ENCODE data around the gene PPIE. TPM values are rescaled to one million over a fixed set of nuclear protein-coding genes. Genes with fewer than 3 reads are reported as not detected.

Gene PPIE
- 65.8 and 75.6 TPM in 2 replicates for total RNA-seq (2014; rRNA removed; shearing (Covaris generic))

DNA sequence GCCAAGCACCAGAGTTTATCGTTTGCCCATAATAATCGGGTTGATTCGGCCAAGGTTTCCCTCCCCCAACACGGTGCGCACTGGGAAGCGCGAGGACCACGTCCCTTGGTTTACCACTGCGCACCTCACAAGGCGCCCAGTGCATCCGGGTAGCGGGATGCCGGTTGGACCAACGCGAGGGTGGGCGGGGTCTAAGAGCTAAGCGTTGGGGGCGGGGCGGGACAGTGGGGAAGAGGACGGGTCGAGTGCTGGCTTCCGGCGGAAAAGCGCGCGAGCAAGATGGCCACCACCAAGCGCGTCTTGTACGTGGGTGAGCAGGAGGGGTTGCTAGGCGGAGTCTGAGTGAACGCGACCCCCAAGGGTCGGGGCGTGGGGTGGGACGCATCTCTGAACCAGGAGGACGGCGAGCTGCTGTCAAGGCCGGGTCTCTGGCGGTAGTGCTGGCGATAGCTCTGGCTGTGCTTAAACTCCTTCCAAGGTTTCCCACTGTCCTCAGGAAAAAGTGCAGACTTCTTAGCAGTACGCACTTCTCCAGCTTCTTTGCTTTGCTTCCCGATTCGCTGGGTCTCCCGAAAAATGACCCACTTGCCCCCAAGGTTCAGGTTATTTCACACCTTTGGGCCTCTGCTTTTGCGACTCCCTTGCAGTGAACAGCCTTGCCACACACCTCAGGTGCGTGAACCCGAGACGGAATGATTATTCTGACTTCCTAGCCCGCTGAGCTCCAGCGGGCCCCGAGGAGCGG is at the start of gene PPIE:
Gene PPIE (plus strand): TSS at position 261 of the 745 bp plus-strand sequence. CDS start 19 bp downstream, at position 280.
- peak; percentile 87 for DNase-seq (ENCODE audit: low read depth)

DNA sequence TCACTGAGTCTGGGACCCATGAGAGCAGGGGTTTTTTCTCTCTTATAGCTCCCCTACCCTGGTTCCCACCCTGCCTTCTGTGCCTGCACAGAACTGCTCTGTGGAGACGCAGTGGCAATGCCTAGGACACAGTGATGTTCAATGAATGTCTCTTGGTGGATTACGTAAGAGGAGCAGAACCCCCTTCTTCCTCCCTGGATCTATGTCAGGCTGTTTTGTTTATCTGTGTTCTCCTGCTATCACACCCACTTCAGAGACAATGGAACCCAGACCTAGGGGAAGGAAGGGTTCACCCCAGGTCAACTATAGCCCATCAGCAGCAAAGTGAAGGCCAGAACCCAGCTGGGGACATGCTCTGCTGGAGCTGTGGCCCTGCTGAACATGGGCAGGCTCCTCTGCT is 49.5 kb upstream of the PPIE start:
- DNase-seq (ENCODE audit: low read depth), result no peak

DNA sequence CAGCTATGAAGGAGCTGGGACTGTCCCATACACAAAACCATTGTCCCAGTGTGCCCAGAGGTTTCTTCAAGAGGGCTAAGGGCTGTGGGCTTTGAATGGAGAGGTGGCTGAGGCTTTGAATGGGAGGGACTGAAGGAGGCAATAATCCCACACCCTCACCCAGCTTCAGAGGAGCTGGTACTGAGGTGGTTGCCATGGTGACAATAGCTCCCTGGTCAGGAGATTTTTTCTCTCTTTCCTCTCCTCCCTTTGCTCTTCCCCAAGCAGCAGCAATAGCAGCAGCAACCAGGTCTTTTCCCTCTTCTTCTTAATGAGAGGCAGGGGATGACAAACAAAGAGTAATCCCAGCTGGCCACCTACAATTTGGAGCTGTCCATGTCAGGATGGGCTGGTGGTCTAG is 49.0 kb upstream of the PPIE start:
- no peak for DNase-seq (ENCODE audit: low read depth)

DNA sequence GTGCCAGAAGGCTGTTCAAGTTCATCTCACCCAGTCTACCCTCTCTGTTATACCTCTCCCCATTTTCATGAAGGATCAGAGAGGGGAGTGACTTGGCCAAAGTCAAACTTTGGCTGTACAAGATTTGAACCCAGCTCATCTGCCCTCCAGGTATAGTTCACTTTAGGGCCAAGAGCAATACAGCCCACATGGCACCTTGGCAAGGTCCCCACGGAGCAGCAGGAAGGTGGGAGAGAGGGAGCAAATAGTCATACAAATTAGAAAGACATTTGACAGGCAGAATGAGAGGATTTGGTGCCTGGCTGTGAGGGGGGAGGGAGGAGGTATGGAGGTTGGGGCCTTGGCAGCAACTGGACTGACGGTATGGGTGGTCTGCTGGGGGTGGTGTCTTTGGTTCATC is 48.5 kb upstream of the PPIE start:
- DNase-seq (ENCODE audit: low read depth), result no peak

DNA sequence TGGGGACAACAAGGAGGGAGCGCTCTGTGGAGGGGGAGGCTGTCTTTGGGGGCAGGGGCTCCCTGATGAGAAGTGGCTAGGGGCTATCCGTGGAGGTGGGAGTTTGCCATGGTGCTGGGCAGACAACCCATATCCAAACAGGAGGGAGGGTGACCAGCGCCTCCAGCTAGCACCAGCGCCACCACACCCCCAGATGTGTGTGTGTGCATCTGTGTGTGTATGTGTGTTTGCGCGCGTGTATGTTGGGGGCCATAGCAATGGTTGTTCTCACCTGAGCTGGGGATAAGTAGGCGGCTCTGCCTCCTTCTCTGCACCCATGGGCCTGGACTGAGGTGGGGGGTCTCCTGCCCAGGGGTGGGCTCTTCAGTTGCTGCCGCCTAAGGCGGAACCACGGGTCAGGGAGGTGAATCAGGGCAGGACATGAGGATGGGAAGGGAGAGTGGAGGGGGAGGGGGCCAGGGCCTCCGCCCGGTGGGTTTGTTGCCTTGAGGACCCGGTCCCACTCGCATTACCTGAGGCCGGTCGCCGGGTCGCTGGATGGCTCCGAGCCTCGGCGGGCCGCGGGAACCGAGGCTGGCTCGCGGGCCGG is 47.8 kb upstream of the PPIE start:
- DNase-seq (ENCODE audit: low read depth), result no peak

DNA sequence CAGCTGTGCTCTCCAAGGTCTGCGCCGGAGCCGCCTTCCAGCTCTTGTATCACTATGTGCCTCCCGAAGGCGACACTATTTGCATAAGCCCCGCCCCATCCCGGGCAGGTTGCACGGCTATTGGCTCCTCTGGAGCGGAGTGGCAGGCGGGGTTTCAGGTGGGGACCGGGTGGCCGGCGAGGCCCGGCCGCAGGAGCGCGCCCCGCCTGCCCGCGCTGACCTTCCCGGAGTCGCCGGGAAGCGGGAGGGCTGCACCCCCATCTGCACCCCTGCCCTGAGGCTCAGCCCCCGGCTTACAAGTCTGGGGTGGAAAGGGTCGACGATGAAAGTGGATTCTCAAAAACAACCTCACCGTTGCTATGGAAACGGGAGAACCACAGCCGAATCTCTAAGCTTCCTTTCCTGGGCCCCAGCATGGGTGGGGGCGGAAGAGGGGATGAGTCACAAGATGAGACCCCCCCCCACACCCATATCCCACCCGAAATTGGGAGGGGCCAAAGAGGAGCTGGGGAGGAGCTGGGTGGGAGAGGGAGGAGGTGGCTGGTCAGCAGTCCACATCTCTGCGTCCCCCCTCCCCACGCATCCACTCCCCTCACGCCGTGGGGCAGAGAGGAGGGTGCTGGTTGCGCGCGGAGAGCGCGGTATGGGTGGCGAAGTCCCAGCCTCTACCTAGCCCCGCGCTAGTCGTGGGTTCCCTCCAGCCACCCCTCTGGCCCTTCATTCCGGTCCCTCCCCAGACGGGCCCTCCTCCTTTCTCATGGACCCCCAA is 47.1 kb upstream of the PPIE start, which contains the start of gene HPCAL4:
Gene HPCAL4 (minus strand): TSS at position 51 of the 769 bp plus-strand sequence. CDS start 6,830 bp downstream, outside the sequence.
- peak; percentile 83 for DNase-seq (ENCODE audit: low read depth)

DNA sequence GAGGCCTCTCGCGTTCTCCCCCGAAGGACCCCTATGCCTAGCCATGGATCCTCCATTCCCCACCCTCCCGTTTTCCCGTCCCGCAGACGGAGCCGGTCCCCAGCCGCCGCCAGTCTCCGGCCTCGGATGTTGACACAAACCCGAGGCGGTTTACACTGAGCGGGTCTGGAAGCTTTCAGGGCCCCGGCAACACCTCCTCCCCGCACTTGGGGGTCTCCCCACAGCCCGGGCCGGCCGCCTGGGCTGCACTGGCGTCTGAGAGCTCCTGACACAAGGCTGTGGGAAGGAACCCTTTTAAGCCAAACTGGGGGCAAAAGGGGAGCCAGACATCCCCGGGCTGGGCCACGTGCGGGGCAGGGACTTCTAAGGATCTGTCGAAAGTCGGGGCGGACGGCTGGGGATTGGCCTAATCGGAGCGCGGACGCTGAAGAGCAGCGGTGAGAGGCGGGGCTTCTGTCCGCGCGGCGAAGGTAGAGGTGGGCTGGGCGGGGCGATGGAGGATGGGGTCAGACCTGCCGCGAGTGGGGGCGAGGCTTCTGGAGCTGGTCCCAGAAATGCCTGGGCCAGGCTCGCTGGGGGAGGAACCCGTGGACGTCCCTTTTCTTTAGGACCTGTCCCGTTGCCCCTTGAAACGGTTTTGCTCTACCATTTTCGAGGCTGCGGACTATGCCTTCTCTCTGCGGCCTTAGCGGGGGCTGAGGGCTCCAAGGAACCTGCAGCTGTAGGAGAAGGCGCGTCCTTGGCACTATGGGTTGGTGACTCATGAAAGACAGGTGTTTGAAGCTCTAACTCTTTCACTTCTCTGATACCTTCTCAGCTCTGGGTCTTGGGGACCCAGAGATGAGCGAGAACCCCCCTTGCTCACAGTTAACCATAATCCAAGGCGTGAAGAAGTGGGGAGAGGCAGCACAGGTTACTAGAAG is 46.3 kb upstream of the PPIE start:
- DNase-seq (ENCODE audit: low read depth), result no peak

DNA sequence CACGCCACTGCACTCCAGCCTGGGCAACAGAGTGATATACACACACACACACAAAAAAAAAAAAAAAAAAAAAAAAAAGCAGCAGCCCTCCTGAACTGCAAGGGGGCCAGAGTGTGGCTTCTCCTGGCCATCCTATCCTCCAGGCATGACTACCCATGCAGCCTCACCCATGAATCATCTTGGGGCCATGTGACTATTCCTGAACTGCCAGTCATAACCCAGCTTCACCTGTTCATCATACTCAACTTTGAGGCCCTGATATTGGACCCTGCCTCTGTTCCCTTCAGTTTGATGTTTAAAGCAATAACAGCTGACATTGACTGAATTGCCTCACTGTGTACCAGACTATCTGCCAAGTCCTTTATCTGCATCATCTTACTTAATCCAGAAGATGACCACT is 44.7 kb upstream of the PPIE start:
- DNase-seq (ENCODE audit: low read depth), result no peak

DNA sequence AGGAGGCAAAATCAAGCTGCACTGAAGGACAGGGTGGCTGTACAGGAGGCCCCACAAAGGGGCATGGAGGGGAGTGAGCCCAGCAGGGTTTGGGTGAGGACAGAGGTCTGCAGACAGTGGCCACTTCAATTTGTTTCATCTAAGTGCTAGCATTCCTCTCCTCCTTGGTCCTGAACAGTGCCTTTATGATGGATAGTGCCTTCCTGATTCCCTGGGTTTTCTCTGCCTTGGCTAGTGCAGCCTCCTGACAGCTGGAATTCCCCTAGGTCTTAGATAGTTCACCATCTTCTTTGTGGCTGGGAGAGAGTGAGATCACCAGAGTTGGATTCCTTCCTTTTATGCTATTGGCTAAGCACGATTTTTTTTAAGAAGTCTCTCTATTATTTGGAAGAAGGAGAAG is 43.7 kb upstream of the PPIE start:
- DNase-seq (ENCODE audit: low read depth), result no peak

DNA sequence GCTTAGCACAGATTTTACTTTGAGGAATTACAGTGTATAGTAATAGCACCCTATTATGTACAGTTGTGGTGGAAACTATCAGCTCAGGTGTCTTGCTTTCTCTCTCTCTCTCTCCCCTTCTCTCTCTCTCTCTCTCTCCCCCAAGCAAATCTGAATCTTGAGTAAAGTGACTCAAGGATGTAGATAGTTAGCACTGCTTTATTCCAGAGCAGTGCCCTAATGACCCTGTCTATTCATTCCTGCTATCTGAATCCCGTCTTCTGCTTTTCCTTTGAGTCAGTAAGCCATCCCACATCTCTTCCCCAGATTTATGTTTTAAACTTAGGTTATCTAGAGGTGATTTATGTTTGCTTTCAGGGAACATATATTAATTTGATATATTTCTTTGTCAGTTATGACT is 42.2 kb upstream of the PPIE start:
- DNase-seq (ENCODE audit: low read depth), result no peak

DNA sequence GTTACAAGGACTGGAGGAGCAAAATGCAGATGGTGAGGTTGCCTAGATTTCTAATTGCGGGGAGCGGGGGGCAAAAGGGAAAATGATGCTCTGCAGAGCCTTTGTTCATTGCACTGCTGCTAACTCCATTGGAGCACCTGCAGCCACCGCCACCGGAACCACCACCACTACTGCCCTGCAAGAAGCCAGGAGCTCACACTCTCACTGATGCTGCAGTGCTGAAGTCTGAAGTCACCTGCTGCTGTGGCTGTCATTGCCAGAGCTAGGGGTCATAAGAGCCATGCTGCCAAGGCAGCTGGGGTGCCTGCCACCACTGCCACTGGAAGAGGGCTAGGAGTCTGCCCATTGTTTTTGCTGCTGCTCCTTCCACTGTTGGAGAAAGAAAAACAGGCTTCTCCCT is 40.1 kb upstream of the PPIE start:
- DNase-seq (ENCODE audit: low read depth), result no peak

DNA sequence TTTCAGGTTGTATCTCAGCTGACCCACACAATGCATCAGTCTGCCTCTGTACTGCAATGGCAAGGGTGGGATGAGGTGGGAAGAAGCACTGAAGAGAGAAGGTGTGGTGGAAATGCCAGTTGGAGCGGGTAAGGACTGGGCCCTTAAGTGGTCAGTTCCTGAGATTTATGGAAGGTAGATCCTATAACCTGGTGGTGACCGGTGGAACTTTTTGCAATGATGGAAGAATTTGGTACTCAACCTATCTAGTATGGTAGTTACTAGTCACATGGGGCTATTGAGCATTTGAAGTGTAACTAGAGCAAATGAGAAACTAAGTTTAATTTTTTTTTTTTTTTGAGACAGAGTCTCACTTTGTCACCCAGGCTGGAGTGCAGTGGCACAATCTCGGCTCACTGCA is 39.3 kb upstream of the PPIE start:
- no peak for DNase-seq (ENCODE audit: low read depth)

DNA sequence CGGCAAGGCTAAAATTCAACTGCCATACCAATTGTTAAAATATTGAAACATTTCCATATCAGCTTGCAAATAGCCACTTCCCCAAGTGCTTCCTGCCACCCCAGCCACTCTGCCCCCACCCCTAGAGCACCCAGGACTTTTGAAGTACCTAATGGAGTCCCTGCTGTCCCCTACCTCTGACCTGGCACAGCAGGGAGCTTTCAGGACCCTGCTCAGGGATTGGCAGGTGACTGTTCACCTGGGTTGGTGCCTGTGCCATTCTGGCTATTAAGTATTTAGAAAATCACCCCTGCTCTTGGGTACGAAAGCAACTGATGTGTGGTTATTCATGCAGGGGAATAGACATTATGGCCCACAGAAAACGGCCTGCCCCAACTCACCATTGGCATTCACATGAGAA is 38.3 kb upstream of the PPIE start:
- DNase-seq (ENCODE audit: low read depth), result no peak

DNA sequence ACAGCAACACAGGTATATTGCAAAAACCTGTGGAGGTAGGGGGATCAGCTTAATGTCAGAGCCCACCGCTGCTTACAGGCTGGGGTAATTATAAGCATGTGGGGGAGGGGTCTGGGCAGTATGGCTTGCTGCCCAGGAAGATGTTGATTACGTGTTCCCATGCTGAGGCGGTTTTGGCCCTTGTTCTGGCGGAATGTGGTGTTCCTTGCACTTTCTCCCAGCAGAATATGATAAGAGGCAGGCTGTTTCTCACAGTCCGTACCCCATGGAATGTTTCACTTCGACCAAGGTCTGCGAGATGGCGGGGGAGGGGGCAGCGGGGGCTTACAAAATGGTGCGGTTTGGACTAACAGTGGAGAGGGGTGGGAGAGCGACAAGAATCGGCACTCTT is 37.6 kb upstream of the PPIE start:
- no peak for DNase-seq (ENCODE audit: low read depth)

DNA sequence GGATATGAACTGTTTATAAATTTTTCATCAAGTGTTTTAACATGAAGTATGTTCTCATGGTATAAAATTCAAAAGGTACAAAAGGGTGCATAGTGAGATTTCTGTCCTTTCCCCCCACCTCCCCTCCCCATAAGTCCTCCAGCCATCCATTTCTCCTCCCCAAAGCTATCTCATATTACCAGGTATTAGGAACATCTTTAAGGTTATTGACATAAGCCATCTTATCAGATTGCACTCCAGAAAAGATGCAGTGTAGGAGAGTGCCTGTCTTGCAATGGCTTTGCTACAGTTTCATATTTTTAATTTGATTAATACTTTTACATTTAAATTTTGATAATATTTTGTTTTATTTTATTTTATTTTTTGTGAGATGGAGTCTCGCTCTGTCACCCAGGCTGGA is 33.9 kb upstream of the PPIE start:
- no peak for DNase-seq (ENCODE audit: low read depth)

DNA sequence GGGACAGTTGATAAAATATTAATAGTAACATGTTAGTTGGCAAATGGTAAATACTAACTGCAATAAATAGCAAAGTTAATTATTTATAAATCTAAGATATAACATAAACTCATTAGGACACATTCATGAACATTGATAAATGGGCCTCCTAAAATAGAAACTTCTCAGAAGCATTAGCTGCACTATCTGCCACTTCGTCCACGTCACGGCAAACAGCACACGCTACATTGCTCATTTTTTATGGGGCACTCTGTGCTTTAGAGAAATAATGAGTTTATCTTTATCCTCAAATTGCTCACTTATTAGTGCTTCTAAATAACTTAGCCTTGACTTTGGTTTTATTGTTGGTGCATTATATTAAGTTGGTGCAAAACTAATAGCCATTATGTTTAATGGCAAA is 31.2 kb upstream of the PPIE start:
- DNase-seq (ENCODE audit: low read depth), result no peak

DNA sequence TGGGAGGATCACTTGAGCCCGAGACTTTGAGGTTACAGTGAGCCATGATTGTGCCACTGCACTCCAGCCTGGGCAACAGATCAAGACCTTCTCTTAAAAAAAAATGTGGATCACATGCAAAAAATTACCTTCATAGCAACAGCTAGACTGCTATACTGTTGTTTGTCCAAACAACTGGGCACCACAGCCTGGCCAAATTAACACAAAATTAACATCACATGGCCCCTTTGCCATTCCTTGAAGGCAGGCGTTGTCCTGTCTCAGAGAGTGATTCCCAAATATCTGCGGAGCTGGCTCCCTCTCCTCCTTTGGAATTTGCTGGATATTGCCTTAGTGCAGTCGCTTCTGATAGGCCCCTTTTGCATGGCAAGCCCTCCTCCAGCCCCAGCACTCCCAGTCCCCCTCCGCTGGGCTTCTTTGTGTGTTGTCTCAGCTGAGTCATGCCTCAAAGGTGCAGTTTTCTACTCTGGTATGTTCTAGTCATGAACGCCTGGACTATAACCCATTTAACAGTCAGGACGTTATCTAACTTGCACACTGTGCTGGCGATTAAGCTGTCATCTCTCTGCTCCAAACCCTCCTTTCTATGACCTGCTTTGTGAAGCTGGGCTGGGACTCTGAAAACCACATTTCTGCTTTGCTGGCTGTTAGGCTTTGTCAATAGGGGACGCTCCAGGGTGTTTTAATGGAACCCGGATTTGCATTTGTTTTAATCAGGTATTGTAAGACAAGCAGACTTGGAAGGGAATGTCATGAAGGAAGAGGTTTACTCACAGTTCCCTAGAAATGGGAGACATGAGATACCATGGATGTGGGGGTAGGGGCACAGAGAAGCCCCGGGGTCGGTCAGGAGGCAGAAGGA is 27.3 kb upstream of the PPIE start:
- DNase-seq (ENCODE audit: low read depth), result no peak

DNA sequence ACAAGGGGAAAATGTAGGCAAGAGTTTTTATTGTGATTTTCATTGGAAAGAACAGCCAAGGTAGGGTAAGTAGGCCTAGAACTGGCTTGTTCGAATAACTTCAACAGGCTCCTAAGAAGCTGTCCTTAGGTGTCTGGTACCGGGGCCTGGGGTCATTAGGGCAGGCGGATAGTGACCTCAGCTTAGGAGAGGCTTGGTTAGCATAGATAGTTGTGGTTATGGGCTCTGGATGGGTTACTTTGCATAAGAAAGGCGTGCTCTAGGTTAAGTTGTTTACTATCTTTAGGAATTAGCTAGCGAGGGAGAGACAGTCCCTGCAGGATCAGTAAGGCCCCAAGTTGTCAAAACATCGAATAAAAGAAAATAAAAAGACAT is 26.7 kb upstream of the PPIE start:
- DNase-seq (ENCODE audit: low read depth), result no peak

DNA sequence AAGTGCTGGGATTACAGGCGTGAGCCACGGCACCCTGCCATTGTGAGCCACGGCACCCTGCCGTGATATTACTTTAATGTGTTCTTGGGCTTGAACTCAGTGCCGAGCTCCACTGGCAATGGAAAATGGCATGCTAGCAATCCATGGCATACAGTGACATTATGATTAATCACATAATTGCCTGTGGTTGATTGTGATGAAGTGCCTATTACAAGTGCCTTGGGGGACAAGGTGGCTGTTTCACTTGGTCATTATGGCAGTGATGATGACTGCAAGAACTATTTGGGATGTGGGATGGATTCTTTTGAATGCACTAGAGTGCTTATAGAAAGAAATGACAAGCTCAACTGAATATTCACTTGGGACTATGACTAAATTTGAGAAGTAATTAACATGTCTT is 25.1 kb upstream of the PPIE start:
- DNase-seq (ENCODE audit: low read depth), result no peak

DNA sequence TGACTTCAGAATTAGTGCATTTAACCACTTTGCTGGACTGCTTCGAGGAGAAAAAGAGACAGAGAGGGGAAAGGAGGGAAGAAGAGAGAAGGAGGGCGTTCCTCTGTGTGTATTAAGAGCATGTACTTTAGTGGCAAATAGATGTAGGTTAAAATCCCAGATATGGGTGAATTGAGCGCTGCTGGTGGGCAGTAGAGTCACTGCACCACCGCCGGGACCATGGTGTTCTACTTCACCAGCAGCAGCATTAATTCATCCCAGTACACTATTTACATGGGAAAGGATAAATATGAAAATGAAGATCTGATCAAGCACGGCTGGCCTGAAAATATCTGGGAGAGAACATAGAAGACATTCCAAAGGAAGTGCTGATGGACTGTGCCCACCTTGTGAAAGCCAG is 20.9 kb upstream of the PPIE start:
- no peak for DNase-seq (ENCODE audit: low read depth)

Measured in RPMI7951 (cell line).